GM13976 (cell line): ENCODE measurements around the gene PXYLP1.

Experiments used
- DNase-seq: peaks from one replicate; pipeline ENCODE4 v3.0.0; 2012; ENCODE audit warnings: low spot score
- CTCF ChIP-seq: IDR thresholded peaks from 2 replicates; pipeline ENCODE4 v1.5.1; 2012; ENCODE audit warnings: borderline replicate concordance, mild to moderate bottlenecking; ENCODE audit not compliant: insufficient read depth; ENCODE audit errors: extremely low read depth, missing control alignments, control extremely low read depth
- in situ Hi-C: fragments of 300-500 bp; cut with MboI; formaldehyde crosslinking; loops from one replicate; pipeline ENCODE4 v1.12.0; 2022; ENCODE audit warnings: low sequenced_read_pairs, mixed read lengths, inconsistent platforms; ENCODE audit not compliant: unreplicated experiment

PXYLP1 gene

GRCh38 chr3:141231101-141231951 lies at the start of gene PXYLP1:
Gene PXYLP1 (plus strand): TSS chr3:141231825. CDS start chr3:141260176, 28,351 bp downstream.
- TF ChIP-seq CTCF = peak; percentile 89
- in situ Hi-C loops = no loop called here
- DNase-seq = peak; percentile 97

- in situ Hi-C loops = no loop called here
These were observed 48.0 kb upstream of the PXYLP1 start for GRCh38 chr3:141183606-141184005.

GRCh38 chr3:141184430-141184829 lies 47.2 kb upstream of the PXYLP1 start:
- no peak for DNase-seq
- no peak for TF ChIP-seq CTCF
- in situ Hi-C loops = no loop called here

More at GRCh38 chr3:141183606-141184005, 48.0 kb upstream of the PXYLP1 start:
- no peak for TF ChIP-seq CTCF
- no peak for DNase-seq

GRCh38 chr3:141191097-141191749 lies 40.4 kb upstream of the PXYLP1 start:
- in situ Hi-C loops = loop anchor here (10.0 kb wide), 1 partner anchor 176 kb away; no protein-coding TSS in a partner anchor
- DNase-seq = no peak
- no peak for TF ChIP-seq CTCF

GRCh38 chr3:141192345-141192744 lies 39.3 kb upstream of the PXYLP1 start:
- peak; percentile 79 for DNase-seq
- in situ Hi-C loops = loop anchor here (10.0 kb wide), 1 partner anchor 178 kb away; no protein-coding TSS in a partner anchor
- TF ChIP-seq CTCF = peak; percentile 93

GRCh38 chr3:141193066-141193830 lies 38.4 kb upstream of the PXYLP1 start:
- no peak for DNase-seq
- in situ Hi-C loops = loop anchor here (10.0 kb wide), 1 partner anchor 178 kb away; no protein-coding TSS in a partner anchor
- TF ChIP-seq CTCF = no peak
